Measurements from ENCODE around the gene MINK1.

The MINK1 gene

GRCh38 chr17:4842376-4842775 lies 9.2 kb downstream of the MINK1 start:
- TF ChIP-seq CTCF (IDR thresholded peaks at IDR 0.05; ENCODE audit: control extremely low read depth, extremely low read depth, low read depth, missing control alignments) = no peak
- DNase-seq (ENCODE audit: extremely low spot score) = no peak
- ChIA-PET CTCF (no interaction called here), POLR2A (no interaction called here)

GRCh38 chr17:4843321-4844000 lies 10.3 kb downstream of the MINK1 start:
- ChIA-PET POLR2A (interaction anchor here (0.6 kb wide), 1 partner anchor 292 kb away, joined by 3 read pairs; no protein-coding TSS in a partner anchor), CTCF (no interaction called here)
- DNase-seq (ENCODE audit: extremely low spot score) = no peak
- no peak for TF ChIP-seq CTCF (IDR thresholded peaks at IDR 0.05; ENCODE audit: control extremely low read depth, extremely low read depth, low read depth, missing control alignments)

- no peak for DNase-seq (ENCODE audit: extremely low spot score)
- no peak for TF ChIP-seq CTCF (IDR thresholded peaks at IDR 0.05; ENCODE audit: control extremely low read depth, extremely low read depth, low read depth, missing control alignments)
- ChIA-PET POLR2A (no interaction called here), CTCF (no interaction called here)
These were observed 12.0 kb downstream of the MINK1 start for GRCh38 chr17:4845118-4845517.

GRCh38 chr17:4846635-4847390 lies 13.7 kb downstream of the MINK1 start:
- TF ChIP-seq CTCF (IDR thresholded peaks at IDR 0.05; ENCODE audit: control extremely low read depth, extremely low read depth, low read depth, missing control alignments) = no peak
- POLR2A ChIA-PET = interaction anchor here (0.8 kb wide), 1 partner anchor 11 kb away, joined by 5 read pairs; no protein-coding TSS in a partner anchor
- CTCF ChIA-PET = interaction anchor here (1.0 to 1.8 kb wide), 3 partner anchors 11 to 56 kb away, joined by 3 to 5 read pairs (median 4); partner anchors contain the start of gene CHRNE
- no peak for DNase-seq (ENCODE audit: extremely low spot score)

- POLR2A ChIA-PET = no interaction called here
- DNase-seq (ENCODE audit: extremely low spot score) = peak; percentile 14
- TF ChIP-seq CTCF (IDR thresholded peaks at IDR 0.05; ENCODE audit: control extremely low read depth, extremely low read depth, low read depth, missing control alignments) = no peak
- CTCF ChIA-PET = interaction anchor here (1.0 to 1.6 kb wide), 3 partner anchors 9 to 282 kb away, joined by 3 to 4 read pairs (median 3); no protein-coding TSS in a partner anchor
These were observed 15.9 kb downstream of the MINK1 start for GRCh38 chr17:4849011-4849536.

- ChIA-PET POLR2A (no interaction called here), CTCF (interaction anchor here (1.0 to 1.8 kb wide), 3 partner anchors 10 to 284 kb away, joined by 3 to 5 read pairs (median 4); no protein-coding TSS in a partner anchor)
- no peak for DNase-seq (ENCODE audit: extremely low spot score)
- TF ChIP-seq CTCF (IDR thresholded peaks at IDR 0.05; ENCODE audit: control extremely low read depth, extremely low read depth, low read depth, missing control alignments) = no peak
These were observed 17.1 kb downstream of the MINK1 start for GRCh38 chr17:4850246-4850645.

Measured in GM10248 (cell line).